ENCODE measurements around the gene MSGN1.

The MSGN1 gene

GRCh38 chr2:17816396-17817245 is at the start of gene MSGN1:
Gene MSGN1, plus strand, starts transcription at chr2:17816460. Its CDS starts 59 bp downstream, at chr2:17816519.
- DNase-seq (ENCODE audit: low spot score): no peak

GRCh38 chr2:17768894-17769293 is 47.4 kb upstream of the MSGN1 start:
- DNase-seq (ENCODE audit: low spot score): no peak

GRCh38 chr2:17771956-17772355 is 44.3 kb upstream of the MSGN1 start:
- no peak for DNase-seq (ENCODE audit: low spot score)

GRCh38 chr2:17772532-17772931 is 43.7 kb upstream of the MSGN1 start:
- no peak for DNase-seq (ENCODE audit: low spot score)

- no peak for DNase-seq (ENCODE audit: low spot score)
Measured at GRCh38 chr2:17780546-17780945, 35.7 kb upstream of the MSGN1 start.

GRCh38 chr2:17781482-17781881 is 34.8 kb upstream of the MSGN1 start:
- no peak for DNase-seq (ENCODE audit: low spot score)

GRCh38 chr2:17786727-17787126 is 29.5 kb upstream of the MSGN1 start:
- no peak for DNase-seq (ENCODE audit: low spot score)

- DNase-seq (ENCODE audit: low spot score): no peak
Measured at GRCh38 chr2:17788773-17789172, 27.5 kb upstream of the MSGN1 start.

GRCh38 chr2:17790536-17790935 is 25.7 kb upstream of the MSGN1 start:
- DNase-seq (ENCODE audit: low spot score): no peak

GRCh38 chr2:17791121-17791816 is 25.0 kb upstream of the MSGN1 start:
- no peak for DNase-seq (ENCODE audit: low spot score)

- no peak for DNase-seq (ENCODE audit: low spot score)
Measured at GRCh38 chr2:17791817-17792130, 24.5 kb upstream of the MSGN1 start.

- no peak for DNase-seq (ENCODE audit: low spot score)
Measured at GRCh38 chr2:17792515-17792914, 23.7 kb upstream of the MSGN1 start.

GRCh38 chr2:17793296-17793695 is 23.0 kb upstream of the MSGN1 start:
- no peak for DNase-seq (ENCODE audit: low spot score)

GRCh38 chr2:17793803-17794354 is 22.4 kb upstream of the MSGN1 start:
- DNase-seq (ENCODE audit: low spot score): no peak

GRCh38 chr2:17795309-17795708 is 21.0 kb upstream of the MSGN1 start:
- no peak for DNase-seq (ENCODE audit: low spot score)

- no peak for DNase-seq (ENCODE audit: low spot score)
Measured at GRCh38 chr2:17798338-17798737, 17.9 kb upstream of the MSGN1 start.

GRCh38 chr2:17799301-17800120 is 16.7 kb upstream of the MSGN1 start:
- no peak for DNase-seq (ENCODE audit: low spot score)

GRCh38 chr2:17800219-17800618 is 16.0 kb upstream of the MSGN1 start:
- DNase-seq (ENCODE audit: low spot score): no peak

- no peak for DNase-seq (ENCODE audit: low spot score)
Measured at GRCh38 chr2:17800693-17801458, 15.4 kb upstream of the MSGN1 start.

- DNase-seq (ENCODE audit: low spot score): no peak
Measured at GRCh38 chr2:17803497-17803896, 12.8 kb upstream of the MSGN1 start.

GRCh38 chr2:17804358-17804757 is 11.9 kb upstream of the MSGN1 start:
- DNase-seq (ENCODE audit: low spot score): no peak

GRCh38 chr2:17805166-17805565 is 11.1 kb upstream of the MSGN1 start:
- DNase-seq (ENCODE audit: low spot score): no peak
